ENCODE results near the gene CMTM6.

GRCh38 chr3:32542807-32543206 lies 40.2 kb upstream of the CMTM6 start:
- no peak for TF ChIP-seq CTCF (IDR thresholded peaks at IDR 0.05)
- TF ChIP-seq POLR2AphosphoS5 (IDR thresholded peaks at IDR 0.05; ENCODE audit: insufficient read depth in 1 of 2, low read depth in 1 of 2) = no peak
- no peak for TF ChIP-seq POLR2A (IDR thresholded peaks at IDR 0.05)

All from vagina (tissue), 2 donors.